Measurements from ENCODE around the gene SSPN. TPM values are rescaled to one million over a fixed set of nuclear protein-coding genes. Genes with fewer than 3 reads are reported as not detected.

Gene SSPN
- total RNA-seq, 1 experiment from 2014 or later, result 37.1 TPM

DNA sequence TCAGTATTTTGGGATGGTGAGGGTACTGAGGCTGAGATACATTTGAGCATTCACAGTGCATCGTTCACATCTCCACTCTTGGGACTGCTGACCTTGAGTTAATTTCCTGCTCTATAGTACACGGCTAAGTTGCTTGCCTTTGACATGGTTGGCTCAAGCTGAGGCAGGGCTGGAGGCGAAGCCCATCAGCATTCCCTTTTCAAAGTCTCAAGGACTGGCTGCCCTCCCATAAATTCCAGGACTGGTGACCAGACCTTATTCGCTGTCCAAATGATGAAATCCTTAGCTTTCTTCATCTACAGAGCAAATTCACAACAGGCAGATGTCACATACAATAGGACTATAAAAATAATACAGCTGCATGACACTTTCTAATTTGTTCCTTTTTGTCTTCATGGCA is 85.9 kb downstream of the SSPN start:
- no peaks in the 10 kb centered on the region for H3K36me3 ChIP-seq
- no peak overlapping the region for H3K27ac ChIP-seq
- H3K4me1 ChIP-seq (replicated peaks), result peaks cover 22% of the 10 kb centered on the region
- DNase-seq (ENCODE audit: low read depth in 1 of 2, low spot score in 2 of 2), result no peak
- no peak overlapping the region for H3K4me3 ChIP-seq
- H3K27me3 ChIP-seq (replicated peaks), result no peaks in the 10 kb centered on the region
- H3K9me3 ChIP-seq (replicated peaks), result 0 out of 2 replicates have a peak, but pooled peaks cover 6% of the 10 kb centered on the region

DNA sequence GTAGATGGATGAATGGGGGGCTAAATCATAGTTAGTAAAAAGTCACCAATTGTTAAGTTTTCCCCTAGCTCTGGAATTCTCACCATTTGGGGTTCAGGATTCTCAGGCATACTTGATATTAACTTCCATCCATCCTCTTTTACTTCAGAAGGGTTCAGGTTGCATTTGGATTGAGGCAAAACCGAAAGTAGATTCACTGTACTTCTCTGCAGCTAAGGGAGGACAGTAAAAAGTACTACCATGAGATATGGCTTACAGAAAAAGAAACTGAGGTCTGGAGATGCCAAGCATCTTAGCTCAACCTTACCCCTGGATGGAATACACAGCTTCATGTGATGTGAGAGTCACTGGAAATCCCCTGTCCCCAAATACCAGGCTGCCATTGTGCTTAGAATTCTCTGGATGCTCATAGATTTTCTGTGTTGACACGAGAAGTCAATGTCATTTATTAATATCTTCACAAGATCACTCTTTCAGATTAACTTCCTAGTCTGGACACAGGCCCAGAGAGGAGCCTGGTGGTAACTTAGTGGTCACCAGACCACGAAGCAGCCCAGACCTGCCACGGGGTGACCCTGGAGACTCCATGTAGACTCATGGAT is 87.1 kb downstream of the SSPN start:
- Histone ChIP-seq H3K9me3 (replicated peaks) (0 out of 2 replicates have a peak, but pooled peaks cover 6% of the 10 kb centered on the region), H3K36me3 (no peaks in the 10 kb centered on the region), H3K27me3 (replicated peaks) (no peaks in the 10 kb centered on the region), H3K4me3 (no peak overlapping the region), H3K27ac (no peak overlapping the region), H3K4me1 (replicated peaks) (peaks cover 11% of the 10 kb centered on the region)
- DNase-seq (ENCODE audit: low read depth in 1 of 2, low spot score in 2 of 2), result no peak

DNA sequence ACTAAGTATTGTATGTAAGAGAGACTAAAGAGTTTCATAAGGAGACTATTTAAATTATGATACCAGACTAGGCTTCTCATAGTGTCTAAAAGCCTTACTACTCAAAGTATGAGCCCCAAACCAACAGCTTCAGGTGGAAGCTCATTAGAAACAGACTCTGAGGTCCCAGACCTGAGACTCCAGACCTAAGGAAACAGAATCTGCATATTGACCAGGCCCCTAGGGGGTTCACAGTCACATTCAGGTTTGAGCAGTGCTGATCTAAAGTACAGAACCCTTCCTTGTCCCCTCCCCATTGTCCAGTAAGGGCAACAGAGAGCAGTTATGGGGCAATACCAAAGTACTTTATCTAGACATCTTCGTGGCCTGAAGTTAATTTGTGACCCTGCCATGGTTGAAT is 87.7 kb downstream of the SSPN start:
- H3K27me3 ChIP-seq (replicated peaks), result no peaks in the 10 kb centered on the region
- H3K4me3 ChIP-seq, result no peak overlapping the region
- no peak overlapping the region for H3K27ac ChIP-seq
- H3K9me3 ChIP-seq (replicated peaks), result 0 out of 2 replicates have a peak, but pooled peaks cover 6% of the 10 kb centered on the region
- DNase-seq (ENCODE audit: low read depth in 1 of 2, low spot score in 2 of 2), result no peak
- no peaks in the 10 kb centered on the region for H3K36me3 ChIP-seq
- H3K4me1 ChIP-seq (replicated peaks), result peaks cover 5% of the 10 kb centered on the region

DNA sequence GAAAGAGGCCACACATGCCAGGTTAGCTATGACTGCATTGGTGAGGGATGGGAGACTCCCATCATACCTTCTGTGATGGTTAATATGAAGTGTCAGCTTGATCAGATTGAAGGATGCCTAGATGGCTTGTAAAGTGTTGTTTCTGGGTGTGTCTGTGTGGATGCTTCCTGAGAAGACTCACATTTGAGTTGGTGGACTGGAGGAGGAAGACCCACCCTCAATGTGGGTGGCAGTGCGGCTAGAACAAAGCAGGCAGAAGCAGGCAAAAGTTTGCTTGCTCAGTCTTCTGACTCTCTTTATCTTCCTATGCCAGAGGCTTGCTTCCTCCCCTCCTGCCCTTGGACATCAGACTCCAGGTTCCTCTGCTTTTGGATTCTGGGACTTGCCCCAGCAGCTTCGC is 88.2 kb downstream of the SSPN start:
- no peak for DNase-seq (ENCODE audit: low read depth in 1 of 2, low spot score in 2 of 2)
- no peak overlapping the region for H3K4me3 ChIP-seq
- H3K36me3 ChIP-seq, result no peaks in the 10 kb centered on the region
- H3K4me1 ChIP-seq (replicated peaks), result no peaks in the 10 kb centered on the region
- H3K27me3 ChIP-seq (replicated peaks), result no peaks in the 10 kb centered on the region
- no peak overlapping the region for H3K27ac ChIP-seq
- H3K9me3 ChIP-seq (replicated peaks), result 0 out of 2 replicates have a peak, but pooled peaks cover 6% of the 10 kb centered on the region

DNA sequence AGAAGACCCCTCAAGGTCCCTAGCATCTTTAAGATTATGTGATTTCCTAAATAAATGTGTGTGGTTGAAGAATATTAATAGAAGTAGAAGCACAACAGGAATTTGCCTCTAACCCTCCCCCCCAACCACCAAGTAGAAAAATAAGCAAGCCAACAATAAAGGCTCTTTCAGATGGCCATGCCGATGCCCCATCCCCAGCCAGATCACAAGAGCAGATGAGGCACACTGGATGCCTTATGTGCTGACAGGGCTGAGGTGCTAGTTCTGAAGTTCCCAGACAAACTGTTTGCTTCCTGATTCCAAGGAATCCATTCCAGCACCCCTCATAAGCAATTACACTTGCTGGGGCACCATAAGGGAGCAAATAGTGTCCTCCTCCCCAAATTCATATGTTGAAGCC is 90.0 kb downstream of the SSPN start:
- Histone ChIP-seq H3K4me1 (replicated peaks) (no peaks in the 10 kb centered on the region), H3K27ac (no peak overlapping the region), H3K27me3 (replicated peaks) (no peaks in the 10 kb centered on the region), H3K4me3 (no peak overlapping the region), H3K9me3 (replicated peaks) (0 out of 2 replicates have a peak, but pooled peaks cover 6% of the 10 kb centered on the region), H3K36me3 (no peaks in the 10 kb centered on the region)
- no peak for DNase-seq (ENCODE audit: low read depth in 1 of 2, low spot score in 2 of 2)

DNA sequence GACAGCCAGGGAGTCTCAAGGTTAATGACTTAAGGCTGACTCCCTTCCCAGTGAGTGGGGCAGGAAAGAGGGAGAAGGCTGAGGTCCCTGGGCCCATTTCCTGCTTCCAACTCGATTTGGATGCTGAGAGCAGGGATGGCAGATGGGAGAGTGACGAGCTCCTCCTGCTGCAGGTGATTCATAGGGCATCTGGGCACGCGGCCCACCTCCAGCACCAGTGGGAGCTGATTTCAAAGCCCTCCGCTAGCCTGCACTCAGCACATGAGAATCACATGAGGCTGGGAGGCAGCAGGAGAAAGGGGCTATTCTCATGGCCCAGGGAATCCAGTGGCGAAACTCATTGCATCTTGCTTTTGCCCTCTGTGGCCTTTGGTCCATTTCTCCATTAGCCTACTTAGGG is 90.8 kb downstream of the SSPN start:
- 0 out of 2 replicates have a peak, but pooled peaks cover 6% of the 10 kb centered on the region for H3K9me3 ChIP-seq (replicated peaks)
- H3K27me3 ChIP-seq (replicated peaks), result no peaks in the 10 kb centered on the region
- no peak for DNase-seq (ENCODE audit: low read depth in 1 of 2, low spot score in 2 of 2)
- H3K36me3 ChIP-seq, result no peaks in the 10 kb centered on the region
- H3K4me1 ChIP-seq (replicated peaks), result no peaks in the 10 kb centered on the region
- no peak overlapping the region for H3K27ac ChIP-seq
- no peak overlapping the region for H3K4me3 ChIP-seq

DNA sequence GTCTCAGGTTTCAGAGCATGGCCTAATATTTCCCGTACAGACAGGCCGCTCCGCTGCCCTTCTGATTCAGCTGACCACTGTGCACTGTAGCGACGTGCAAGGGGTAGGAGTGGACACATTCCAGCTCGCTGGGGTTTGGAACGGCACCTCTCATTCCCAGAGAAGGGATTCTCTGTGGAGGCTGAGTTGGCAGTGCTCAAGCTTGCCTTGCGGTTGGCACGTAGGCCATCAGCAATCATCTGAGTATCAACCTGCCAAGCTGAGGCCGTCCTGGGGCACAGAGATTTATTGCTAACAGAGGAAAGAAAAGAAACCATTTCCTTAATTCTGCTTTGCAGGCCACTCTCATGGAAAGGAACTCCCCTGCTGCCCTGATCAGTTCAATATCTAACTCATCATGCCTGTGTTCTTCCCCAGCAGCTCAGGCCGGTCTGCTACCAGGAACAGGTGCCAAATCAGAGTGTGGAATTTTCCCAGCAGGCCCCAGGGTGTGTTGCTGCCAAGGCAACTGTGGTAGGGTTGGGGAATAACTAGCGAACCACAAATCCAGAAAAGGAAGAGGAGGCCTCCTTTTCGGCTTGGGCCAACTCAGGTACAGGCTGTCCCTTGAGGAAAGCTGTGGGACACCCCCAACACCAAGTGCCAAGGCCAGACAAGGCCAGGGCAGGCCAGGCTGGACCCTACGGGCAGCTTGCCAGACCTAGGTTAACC is 92.5 kb downstream of the SSPN start:
- H3K27me3 ChIP-seq (replicated peaks), result no peaks in the 10 kb centered on the region
- 0 out of 2 replicates have a peak, but pooled peaks cover 6% of the 10 kb centered on the region for H3K9me3 ChIP-seq (replicated peaks)
- H3K27ac ChIP-seq, result no peak overlapping the region
- no peak overlapping the region for H3K4me3 ChIP-seq
- no peak for DNase-seq (ENCODE audit: low read depth in 1 of 2, low spot score in 2 of 2)
- H3K4me1 ChIP-seq (replicated peaks), result peaks cover 2% of the 10 kb centered on the region; the same call in 1 of the 2 replicates
- H3K36me3 ChIP-seq, result no peaks in the 10 kb centered on the region

DNA sequence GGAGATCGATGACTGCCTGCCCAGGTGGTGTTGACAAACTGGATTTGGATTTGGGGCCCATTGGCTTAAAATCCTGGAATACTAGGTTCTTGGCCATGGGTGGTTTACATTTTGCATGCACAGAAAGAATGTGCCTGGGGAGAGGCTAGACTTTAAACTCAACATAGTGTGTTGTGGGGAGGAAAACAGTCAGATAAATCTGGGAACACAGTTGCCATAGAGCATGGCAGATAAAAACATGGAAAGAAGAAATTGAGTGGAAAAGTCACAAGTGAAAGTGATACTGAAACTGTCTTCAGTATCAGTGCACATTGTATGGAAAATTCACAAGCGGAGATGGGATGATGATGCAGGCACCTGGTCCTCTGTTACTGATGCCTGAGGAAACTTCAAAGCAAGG is 95.2 kb downstream of the SSPN start:
- Histone ChIP-seq H3K4me3 (no peak overlapping the region), H3K36me3 (no peaks in the 10 kb centered on the region), H3K27me3 (replicated peaks) (no peaks in the 10 kb centered on the region), H3K4me1 (replicated peaks) (peaks cover 15% of the 10 kb centered on the region), H3K9me3 (replicated peaks) (0 out of 2 replicates have a peak, but pooled peaks cover 6% of the 10 kb centered on the region), H3K27ac (no peak overlapping the region)
- DNase-seq (ENCODE audit: low read depth in 1 of 2, low spot score in 2 of 2), result no peak

DNA sequence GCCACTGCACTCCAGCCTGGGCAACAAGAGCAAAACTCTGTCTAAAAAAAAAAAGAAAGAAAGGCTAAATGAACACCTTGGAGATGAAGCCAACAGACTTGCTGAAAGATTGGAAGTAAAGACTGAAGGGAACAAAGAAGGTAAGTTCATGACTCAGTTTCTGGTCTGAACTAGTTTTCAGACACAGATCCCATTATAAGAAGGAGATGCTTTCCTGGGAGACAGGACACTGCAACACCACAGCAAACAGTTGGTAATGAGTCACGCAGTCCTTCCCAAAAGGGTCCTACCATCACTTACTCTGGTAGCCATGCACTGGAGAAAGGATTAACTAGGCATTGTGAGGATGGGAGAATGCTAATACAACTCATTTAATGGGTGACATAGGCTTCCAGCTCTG is 97.2 kb downstream of the SSPN start:
- no peak for DNase-seq (ENCODE audit: low read depth in 1 of 2, low spot score in 2 of 2)
- H3K9me3 ChIP-seq (replicated peaks), result no peaks in the 10 kb centered on the region
- H3K4me3 ChIP-seq, result no peak overlapping the region
- H3K36me3 ChIP-seq, result no peaks in the 10 kb centered on the region
- no peak overlapping the region for H3K27ac ChIP-seq
- no peaks in the 10 kb centered on the region for H3K27me3 ChIP-seq (replicated peaks)
- peaks cover 15% of the 10 kb centered on the region for H3K4me1 ChIP-seq (replicated peaks)

DNA sequence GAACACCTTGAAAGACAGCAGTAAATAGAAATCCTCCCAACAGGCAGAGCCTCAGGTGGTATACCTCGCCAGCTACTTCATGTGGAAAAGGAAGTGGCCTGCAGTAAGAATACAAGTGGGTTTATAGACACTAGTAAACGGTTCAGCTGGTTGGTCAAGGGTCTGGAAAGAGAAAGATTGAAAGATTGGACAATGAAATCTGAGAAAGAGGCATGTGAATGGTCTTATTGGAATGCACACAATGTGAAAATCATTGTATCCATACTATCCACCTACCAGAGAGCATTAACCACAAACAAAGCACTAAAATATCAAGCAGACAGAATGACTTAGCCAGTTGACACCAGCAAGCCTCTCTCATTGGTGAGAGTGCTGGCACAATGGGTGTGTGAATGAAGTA is 98.2 kb downstream of the SSPN start:
- 0 out of 2 replicates have a peak overlapping the region, but pooled peaks have one; percentile 1 for H3K27ac ChIP-seq
- H3K36me3 ChIP-seq, result no peaks in the 10 kb centered on the region
- H3K9me3 ChIP-seq (replicated peaks), result no peaks in the 10 kb centered on the region
- no peaks in the 10 kb centered on the region for H3K27me3 ChIP-seq (replicated peaks)
- H3K4me3 ChIP-seq, result no peak overlapping the region
- H3K4me1 ChIP-seq (replicated peaks), result peaks cover 20% of the 10 kb centered on the region
- DNase-seq (ENCODE audit: low read depth in 1 of 2, low spot score in 2 of 2), result peak in 1 of 2 experiments; percentile 54

DNA sequence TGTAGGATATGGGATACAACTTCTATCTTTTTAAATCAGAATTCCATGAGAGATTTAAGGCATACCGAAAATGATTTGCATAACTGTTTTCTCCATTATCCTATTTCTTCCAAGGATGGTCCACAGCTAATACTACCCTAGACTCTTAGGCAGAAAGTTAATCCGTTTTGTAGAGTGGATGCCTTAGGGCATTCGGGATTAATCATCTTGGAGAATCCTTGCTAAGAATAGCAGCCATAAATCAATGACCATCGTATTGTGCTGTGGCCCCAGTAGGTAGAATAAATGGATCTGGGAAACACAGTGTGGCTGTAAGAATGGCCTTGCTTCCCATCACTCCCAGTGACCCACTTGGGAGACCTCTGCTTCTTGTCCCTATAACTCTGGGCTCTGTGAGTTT is 99.6 kb downstream of the SSPN start:
- Histone ChIP-seq H3K4me3 (no peak overlapping the region), H3K27me3 (replicated peaks) (no peaks in the 10 kb centered on the region), H3K36me3 (no peaks in the 10 kb centered on the region), H3K4me1 (replicated peaks) (peaks cover 29% of the 10 kb centered on the region), H3K27ac (no peak overlapping the region), H3K9me3 (replicated peaks) (no peaks in the 10 kb centered on the region)
- DNase-seq (ENCODE audit: low read depth in 1 of 2, low spot score in 2 of 2), result no peak

DNA sequence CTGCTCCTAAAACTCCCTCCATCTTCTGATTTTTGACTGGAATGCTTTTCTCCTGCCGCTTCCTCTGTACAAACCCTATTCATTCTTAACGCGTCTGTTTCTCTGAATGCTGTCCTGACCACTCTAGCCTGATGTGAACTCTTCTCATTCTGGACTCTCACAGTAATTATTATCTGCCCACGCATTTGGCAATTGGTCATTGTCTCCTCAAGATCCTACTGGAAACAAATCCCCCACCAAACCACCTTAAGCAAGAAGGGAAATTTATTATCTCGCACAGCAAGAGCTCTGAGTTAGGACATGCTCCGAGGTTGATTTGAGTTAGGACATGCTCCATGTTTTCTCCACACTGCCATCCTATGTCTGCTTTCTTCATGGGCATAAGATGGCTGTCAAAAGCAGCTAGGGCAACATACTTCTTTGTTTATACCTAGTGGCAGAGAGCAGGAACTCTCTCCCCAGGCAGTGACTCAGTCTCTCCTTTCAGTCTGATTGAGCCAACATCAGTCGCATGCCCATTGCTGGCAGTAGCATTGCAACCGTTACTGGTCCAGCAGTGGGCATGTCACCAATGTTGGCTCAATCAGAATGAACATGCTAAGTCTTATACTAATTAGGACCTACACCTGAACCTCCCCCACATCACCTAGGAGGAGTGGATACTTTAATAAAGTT is 102.2 kb downstream of the SSPN start:
- no peak for DNase-seq (ENCODE audit: low read depth in 1 of 2, low spot score in 2 of 2)

DNA sequence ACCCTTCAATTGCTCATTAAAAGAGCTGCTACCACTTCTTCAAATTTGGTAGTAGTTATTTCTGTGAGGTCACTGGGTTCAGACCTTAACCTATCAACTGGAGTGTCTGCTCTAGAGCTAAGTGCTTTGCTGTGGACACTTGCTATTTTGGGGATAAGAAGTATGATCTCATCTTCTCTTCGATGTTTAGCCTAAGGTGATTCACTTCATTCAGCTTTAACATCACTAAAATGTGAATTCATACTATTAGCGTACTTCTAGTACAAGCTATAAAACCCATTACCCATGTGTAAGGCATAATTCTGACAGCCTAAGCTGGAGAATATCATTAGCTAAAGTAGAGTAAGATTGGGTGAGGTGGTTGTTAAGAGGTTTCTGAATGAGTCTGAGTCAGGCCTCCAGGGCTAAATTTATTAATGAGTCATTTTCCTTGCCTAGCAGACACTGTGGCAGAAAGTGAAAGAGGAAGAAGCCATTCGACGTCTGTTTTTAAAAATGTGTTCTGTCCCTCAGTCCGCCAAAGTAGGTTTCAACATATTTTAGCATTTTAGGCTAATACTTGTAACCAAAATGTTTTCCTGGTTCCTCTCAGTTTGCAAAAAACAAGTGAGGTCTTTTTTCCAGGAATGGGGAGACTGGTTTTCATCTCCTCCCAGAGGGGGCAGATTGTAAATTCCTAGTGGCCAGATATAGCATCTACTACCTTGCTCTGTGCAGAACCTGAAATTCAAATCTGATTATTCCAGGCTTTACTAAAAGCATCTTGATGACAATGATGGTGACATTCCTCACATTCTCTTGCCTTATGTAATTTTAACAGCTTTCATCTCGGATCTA is 103.6 kb downstream of the SSPN start:
- no peaks in the 10 kb centered on the region for H3K36me3 ChIP-seq
- peak in 1 of 2 experiments; percentile 87 for DNase-seq (ENCODE audit: low read depth in 1 of 2, low spot score in 2 of 2)
- peak overlapping the region; percentile 83 for H3K27ac ChIP-seq
- peaks cover 17% of the 10 kb centered on the region for H3K4me1 ChIP-seq (replicated peaks)
- no peaks in the 10 kb centered on the region for H3K9me3 ChIP-seq (replicated peaks)
- peak overlapping the region; percentile 27 for H3K4me3 ChIP-seq
- H3K27me3 ChIP-seq (replicated peaks), result no peaks in the 10 kb centered on the region

More for the DNA sequence above, 102.2 kb downstream of the SSPN start:
- Histone ChIP-seq H3K4me1 (replicated peaks) (peaks cover 29% of the 10 kb centered on the region), H3K36me3 (no peaks in the 10 kb centered on the region), H3K9me3 (replicated peaks) (no peaks in the 10 kb centered on the region), H3K27me3 (replicated peaks) (no peaks in the 10 kb centered on the region), H3K4me3 (no peak overlapping the region), H3K27ac (no peak overlapping the region)
